Fibroblast of the aortic adventitia (primary cell): Measurements from ENCODE around the gene CHD6. TPM values are rescaled to one million over a fixed set of nuclear protein-coding genes. Genes with fewer than 3 reads are reported as not detected.
A peak's percentile ranks its signal among the peaks of the same experiment; 100 is the strongest.
"Not testable (repeated sequence)": the region's sequence is repeated elsewhere in the genome, so short reads cannot be mapped to it uniquely, and the experiment has no call there.

Source experiments
- DNase-seq: peaks from one replicate; pipeline ENCODE4 v3.0.0-alpha.2; 2010; ENCODE audit warnings: low read depth
- H3K4me3 ChIP-seq: 2 replicates; pipeline ENCODE4 v1.5.1; 2011; ENCODE audit warnings: low read depth, mild to moderate bottlenecking, control low read depth, low read length, moderate library complexity
- CTCF ChIP-seq: IDR thresholded peaks from 2 replicates; pipeline ENCODE4 v1.5.1; 2011; ENCODE audit warnings: mild to moderate bottlenecking, low read length, control low read depth, inconsistent platforms; ENCODE audit not compliant: insufficient read depth
- total RNA-seq: library from RNA; depleted of rRNA; stranded (reverse); fragments of >200 nt; gene quantifications from 2 replicates; pipeline ENCODE4 v1.2.3, GENCODE V29; 2012; ENCODE audit warnings: low replicate concordance

The CHD6 gene
- total RNA-seq, 1 donor = 29.7 TPM

- no peak for DNase-seq
- no peak for TF ChIP-seq CTCF
- no peak overlapping the region for H3K4me3 ChIP-seq
These were observed 79.2 kb downstream of the CHD6 start for GRCh38 chr20:41538810-41539596.

GRCh38 chr20:41537865-41538264, 80.3 kb downstream of the CHD6 start:
- H3K4me3 ChIP-seq = no peak overlapping the region
- no peak for TF ChIP-seq CTCF
- no peak for DNase-seq

GRCh38 chr20:41535551-41535950, 82.6 kb downstream of the CHD6 start:
- DNase-seq = not testable (repeated sequence)

GRCh38 chr20:41534842-41535241, 83.3 kb downstream of the CHD6 start:
- H3K4me3 ChIP-seq = no peak overlapping the region
- DNase-seq = peak; percentile 10
- TF ChIP-seq CTCF = no peak

More at GRCh38 chr20:41535551-41535950, 82.6 kb downstream of the CHD6 start:
- not testable (repeated sequence) for H3K4me3 ChIP-seq

GRCh38 chr20:41534170-41534569, 84.0 kb downstream of the CHD6 start:
- no peak for DNase-seq
- H3K4me3 ChIP-seq = no peak overlapping the region
- TF ChIP-seq CTCF = no peak

GRCh38 chr20:41533537-41534136, 84.5 kb downstream of the CHD6 start:
- no peak for DNase-seq
- no peak for TF ChIP-seq CTCF
- no peak overlapping the region for H3K4me3 ChIP-seq

- no peak overlapping the region for H3K4me3 ChIP-seq
- no peak for DNase-seq
- TF ChIP-seq CTCF = no peak
These were observed 85.2 kb downstream of the CHD6 start for GRCh38 chr20:41532935-41533334.
